T-helper 2 cell treated with Interferon-gamma antibody and Interleukin-4, amounts not matched to agents 5 μg/mL and 100 μg/mL, for 36 hours (primary cell): ENCODE results near the gene OR1D5.
"Not testable (repeated sequence)": the region's sequence is repeated elsewhere in the genome, so short reads cannot be mapped to it uniquely, and the experiment has no call there.

Source experiments
- DNase-seq: peaks from one replicate; pipeline ENCODE4 v3.0.0; 2021; ENCODE audit warnings: low spot score
- H3K27ac Mint-ChIP-seq: one replicate; pipeline ENCODE4 v1.8.0; 2021; ENCODE audit warnings: mild to moderate bottlenecking, mixed read lengths
- H3K27me3 Mint-ChIP-seq: one replicate; pipeline ENCODE4 v1.8.0; 2021; ENCODE audit warnings: low read depth, mixed read lengths
- H3K36me3 Mint-ChIP-seq: one replicate; pipeline ENCODE4 v1.8.0; 2021; ENCODE audit warnings: low read depth, mixed read lengths
- H3K4me1 Mint-ChIP-seq: one replicate; pipeline ENCODE4 v1.8.0; 2021; ENCODE audit warnings: low read depth, mixed read lengths
- H3K4me3 Mint-ChIP-seq: one replicate; pipeline ENCODE4 v1.8.0; 2022; ENCODE audit warnings: mild to moderate bottlenecking, moderate library complexity, mixed read lengths
- H3K9me3 Mint-ChIP-seq: one replicate; pipeline ENCODE4 v1.8.0; 2021; ENCODE audit warnings: mixed read lengths

OR1D5 gene

GRCh38 chr17:3036800-3037199, 26.6 kb downstream of the OR1D5 start:
- DNase-seq = no peak
- H3K27me3 Mint-ChIP-seq = no peaks in the 10 kb centered on the region
- H3K9me3 Mint-ChIP-seq = no peaks in the 10 kb centered on the region
- H3K4me3 Mint-ChIP-seq = no peak overlapping the region
- no peaks in the 10 kb centered on the region for H3K36me3 Mint-ChIP-seq
- H3K4me1 Mint-ChIP-seq = no peaks in the 10 kb centered on the region
- no peak overlapping the region for H3K27ac Mint-ChIP-seq

GRCh38 chr17:3035968-3036280, 27.5 kb downstream of the OR1D5 start:
- H3K4me3 Mint-ChIP-seq = no peak overlapping the region
- no peak for DNase-seq
- no peaks in the 10 kb centered on the region for H3K27me3 Mint-ChIP-seq
- no peaks in the 10 kb centered on the region for H3K4me1 Mint-ChIP-seq
- no peaks in the 10 kb centered on the region for H3K9me3 Mint-ChIP-seq
- H3K36me3 Mint-ChIP-seq = no peaks in the 10 kb centered on the region
- no peak overlapping the region for H3K27ac Mint-ChIP-seq

GRCh38 chr17:3035256-3035967, 28.0 kb downstream of the OR1D5 start:
- H3K9me3 Mint-ChIP-seq = no peaks in the 10 kb centered on the region
- H3K36me3 Mint-ChIP-seq = no peaks in the 10 kb centered on the region
- DNase-seq = no peak
- no peaks in the 10 kb centered on the region for H3K27me3 Mint-ChIP-seq
- H3K4me3 Mint-ChIP-seq = no peak overlapping the region
- H3K4me1 Mint-ChIP-seq = no peaks in the 10 kb centered on the region
- no peak overlapping the region for H3K27ac Mint-ChIP-seq

GRCh38 chr17:3034578-3034920, 28.9 kb downstream of the OR1D5 start:
- no peak for DNase-seq
- no peak overlapping the region for H3K27ac Mint-ChIP-seq
- H3K27me3 Mint-ChIP-seq = no peaks in the 10 kb centered on the region
- no peaks in the 10 kb centered on the region for H3K4me1 Mint-ChIP-seq
- H3K36me3 Mint-ChIP-seq = peaks cover 2% of the 10 kb centered on the region
- no peak overlapping the region for H3K4me3 Mint-ChIP-seq
- H3K9me3 Mint-ChIP-seq = no peaks in the 10 kb centered on the region

- Mint-ChIP-seq H3K4me3 (no peak overlapping the region), H3K36me3 (peaks cover 2% of the 10 kb centered on the region), H3K4me1 (no peaks in the 10 kb centered on the region), H3K27ac (no peak overlapping the region), H3K9me3 (no peaks in the 10 kb centered on the region), H3K27me3 (no peaks in the 10 kb centered on the region)
- DNase-seq = no peak
Measured at GRCh38 chr17:3033741-3034577, 29.4 kb downstream of the OR1D5 start.

GRCh38 chr17:3033248-3033640, 30.2 kb downstream of the OR1D5 start:
- H3K27me3 Mint-ChIP-seq = no peaks in the 10 kb centered on the region

GRCh38 chr17:3032258-3033247, 30.9 kb downstream of the OR1D5 start:
- no peak overlapping the region for H3K27ac Mint-ChIP-seq
- no peaks in the 10 kb centered on the region for H3K27me3 Mint-ChIP-seq
- H3K36me3 Mint-ChIP-seq = peaks cover 7% of the 10 kb centered on the region
- H3K4me1 Mint-ChIP-seq = no peaks in the 10 kb centered on the region
- no peak for DNase-seq
- no peaks in the 10 kb centered on the region for H3K9me3 Mint-ChIP-seq
- H3K4me3 Mint-ChIP-seq = no peak overlapping the region

More at GRCh38 chr17:3033248-3033640, 30.2 kb downstream of the OR1D5 start:
- DNase-seq = no peak
- Mint-ChIP-seq H3K27ac (no peak overlapping the region), H3K4me3 (no peak overlapping the region), H3K4me1 (no peaks in the 10 kb centered on the region), H3K36me3 (peaks cover 3% of the 10 kb centered on the region), H3K9me3 (no peaks in the 10 kb centered on the region)

GRCh38 chr17:3030852-3031470, 32.4 kb downstream of the OR1D5 start:
- H3K27ac Mint-ChIP-seq, H3K36me3 Mint-ChIP-seq, H3K27me3 Mint-ChIP-seq: not testable (repeated sequence)

GRCh38 chr17:3030096-3030495, 33.3 kb downstream of the OR1D5 start:
- Mint-ChIP-seq H3K27ac (no peak overlapping the region), H3K36me3 (peaks cover 7% of the 10 kb centered on the region), H3K4me3 (no peak overlapping the region), H3K9me3 (no peaks in the 10 kb centered on the region), H3K27me3 (no peaks in the 10 kb centered on the region), H3K4me1 (no peaks in the 10 kb centered on the region)
- no peak for DNase-seq

More at GRCh38 chr17:3030852-3031470, 32.4 kb downstream of the OR1D5 start:
- not testable (repeated sequence) for H3K4me3 Mint-ChIP-seq, DNase-seq, H3K9me3 Mint-ChIP-seq, H3K4me1 Mint-ChIP-seq

GRCh38 chr17:3029213-3029913, 34.0 kb downstream of the OR1D5 start:
- Mint-ChIP-seq H3K9me3 (no peaks in the 10 kb centered on the region), H3K27ac (no peak overlapping the region), H3K36me3 (peaks cover 7% of the 10 kb centered on the region), H3K27me3 (no peaks in the 10 kb centered on the region), H3K4me1 (no peaks in the 10 kb centered on the region), H3K4me3 (no peak overlapping the region)
- no peak for DNase-seq

- H3K36me3 Mint-ChIP-seq = peaks cover 15% of the 10 kb centered on the region
- H3K9me3 Mint-ChIP-seq = peaks cover 3% of the 10 kb centered on the region
- no peaks in the 10 kb centered on the region for H3K4me1 Mint-ChIP-seq
- H3K4me3 Mint-ChIP-seq = no peak overlapping the region
- H3K27me3 Mint-ChIP-seq = no peaks in the 10 kb centered on the region
- no peak for DNase-seq
- H3K27ac Mint-ChIP-seq = no peak overlapping the region
Measured at GRCh38 chr17:3027786-3028532, 35.4 kb downstream of the OR1D5 start.

- H3K9me3 Mint-ChIP-seq = peaks cover 12% of the 10 kb centered on the region
- no peaks in the 10 kb centered on the region for H3K27me3 Mint-ChIP-seq
- H3K4me3 Mint-ChIP-seq = no peak overlapping the region
- no peaks in the 10 kb centered on the region for H3K4me1 Mint-ChIP-seq
- peaks cover 23% of the 10 kb centered on the region for H3K36me3 Mint-ChIP-seq
- DNase-seq = no peak
- no peak overlapping the region for H3K27ac Mint-ChIP-seq
Measured at GRCh38 chr17:3026856-3027751, 36.3 kb downstream of the OR1D5 start.
